ENCODE data around the gene FXYD6.

DNA sequence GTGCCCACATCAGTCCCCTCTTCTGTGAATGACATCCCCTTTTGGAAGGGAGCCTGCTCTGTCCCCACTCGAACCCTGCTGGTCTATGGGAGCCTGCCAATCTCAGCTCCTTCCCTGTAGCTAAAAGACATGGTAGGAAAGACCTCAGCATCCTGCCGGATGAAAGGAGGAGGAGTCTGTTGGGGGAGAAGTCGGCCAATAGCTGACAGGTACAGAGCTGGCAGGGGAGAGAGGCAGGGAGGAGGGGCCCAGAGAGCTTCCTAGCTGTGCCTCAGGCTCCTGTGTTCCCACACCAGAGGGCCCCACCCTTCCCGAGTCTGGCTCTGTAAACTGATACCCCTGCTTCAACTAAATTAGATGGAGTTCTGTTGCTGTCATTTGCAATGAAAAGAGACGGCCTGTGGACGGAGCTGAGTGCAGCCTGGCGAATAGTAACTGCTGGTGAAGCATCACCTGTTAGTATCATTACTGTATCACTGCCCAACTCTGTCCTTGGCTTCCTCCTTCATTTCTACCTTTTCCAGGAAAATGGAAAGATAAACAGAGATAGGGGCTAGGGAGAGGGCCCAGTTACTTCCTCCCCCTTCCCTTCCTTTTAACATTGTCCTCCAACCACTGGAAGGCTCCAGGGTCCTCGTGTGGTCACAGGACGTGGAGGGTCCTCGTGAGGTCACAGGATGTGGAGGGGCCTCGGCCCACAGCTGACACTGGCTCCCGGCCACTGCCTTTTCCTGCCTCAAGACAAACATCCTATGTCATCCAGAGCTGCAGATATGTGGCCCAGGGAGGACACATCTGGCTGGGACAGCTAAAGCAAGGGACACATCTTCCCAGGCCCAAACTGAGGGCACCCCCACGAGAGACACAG, 15.1 kb downstream of the FXYD6 start:
- no peak for TF ChIP-seq GATA2 (IDR thresholded peaks at IDR 0.05; ENCODE audit: low read depth, low read length)
- TF ChIP-seq GATA3 (IDR thresholded peaks at IDR 0.05; ENCODE audit: low read depth, low read length), result no peak
